Stimulated activated CD4-positive, alpha-beta T cell treated with anti-CD3 and anti-CD28 coated beads, TNF-alpha, amount 100 ng/mL, for 48 hours (primary cell): Measurements from ENCODE around the gene SLC9A3.

Source experiments
- DNase-seq, 3 donors: peaks; one replicate each; pipeline ENCODE4 v3.0.0-alpha.2; 2020; ENCODE audit warnings: low read depth in 3 of 3

Gene SLC9A3

GRCh38 chr5:539469-540070 is 15.3 kb upstream of the SLC9A3 start:
- DNase-seq: no peak

- no peak for DNase-seq
These were observed 14.7 kb upstream of the SLC9A3 start for GRCh38 chr5:538801-539468.

- no peak for DNase-seq
These were observed 14.1 kb upstream of the SLC9A3 start for GRCh38 chr5:538271-538771.

GRCh38 chr5:537621-538071 is 13.4 kb upstream of the SLC9A3 start:
- DNase-seq: no peak

DNA sequence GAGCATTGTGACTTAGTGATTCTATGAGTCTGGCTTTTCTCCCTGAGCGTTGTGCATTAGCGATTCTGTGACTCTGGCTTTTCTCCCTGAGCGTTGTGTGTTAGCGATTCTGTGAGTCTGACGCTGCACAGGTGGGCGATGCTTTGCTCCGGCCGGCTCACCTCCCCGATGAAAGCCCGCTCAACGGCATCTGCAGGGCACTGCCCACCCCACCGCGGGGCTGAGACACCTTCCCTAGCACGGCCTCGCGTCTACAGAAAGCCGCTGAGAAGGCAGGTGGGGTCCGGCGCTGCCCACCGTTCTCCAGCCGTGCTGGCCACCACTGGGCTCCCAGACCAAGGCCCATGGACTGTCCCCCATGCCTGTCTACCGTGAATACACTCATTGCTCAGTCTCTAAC is 12.8 kb upstream of the SLC9A3 start:
- DNase-seq: no peak

DNA sequence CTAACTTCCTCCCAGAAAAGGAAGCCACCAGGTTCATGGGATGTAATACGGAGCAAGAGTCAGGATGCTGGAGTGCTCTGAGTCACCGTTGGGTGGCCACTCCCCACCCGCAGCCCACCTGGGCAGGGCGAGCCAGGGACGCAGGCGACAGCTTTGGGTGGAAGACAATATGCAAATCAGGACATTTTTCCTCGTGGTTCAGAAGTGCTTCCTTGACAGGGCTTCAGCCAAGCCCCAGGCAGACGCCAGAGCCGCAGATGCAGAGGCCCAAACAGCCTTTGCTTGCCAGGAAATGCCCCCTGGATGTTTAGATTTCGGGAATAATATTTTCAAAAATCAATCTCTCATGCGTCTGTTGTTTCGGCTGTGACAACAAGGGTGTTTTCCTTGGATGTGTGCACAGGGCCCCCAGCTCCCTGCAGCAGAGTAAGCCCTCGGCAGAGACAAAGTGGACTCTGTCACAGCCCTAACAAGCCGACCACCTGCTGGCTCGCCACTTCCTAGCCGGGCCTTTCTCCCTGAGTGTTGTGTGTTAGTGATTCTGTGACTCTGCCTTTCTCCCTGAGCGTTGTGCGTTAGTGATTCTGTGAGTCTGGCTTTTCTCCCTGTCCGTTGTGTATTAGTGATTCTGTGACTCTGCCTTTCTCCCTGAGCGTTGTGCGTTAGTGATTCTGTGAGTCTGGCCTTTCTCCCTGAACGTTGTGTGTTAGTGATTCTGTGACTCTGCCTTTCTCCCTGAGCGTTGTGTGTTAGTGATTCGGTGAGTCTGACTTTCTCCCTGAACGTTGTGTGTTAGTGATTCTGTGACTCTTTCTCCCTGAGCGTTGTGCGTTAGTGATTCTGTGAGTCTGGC is 11.8 kb upstream of the SLC9A3 start:
- DNase-seq: no peak

DNA sequence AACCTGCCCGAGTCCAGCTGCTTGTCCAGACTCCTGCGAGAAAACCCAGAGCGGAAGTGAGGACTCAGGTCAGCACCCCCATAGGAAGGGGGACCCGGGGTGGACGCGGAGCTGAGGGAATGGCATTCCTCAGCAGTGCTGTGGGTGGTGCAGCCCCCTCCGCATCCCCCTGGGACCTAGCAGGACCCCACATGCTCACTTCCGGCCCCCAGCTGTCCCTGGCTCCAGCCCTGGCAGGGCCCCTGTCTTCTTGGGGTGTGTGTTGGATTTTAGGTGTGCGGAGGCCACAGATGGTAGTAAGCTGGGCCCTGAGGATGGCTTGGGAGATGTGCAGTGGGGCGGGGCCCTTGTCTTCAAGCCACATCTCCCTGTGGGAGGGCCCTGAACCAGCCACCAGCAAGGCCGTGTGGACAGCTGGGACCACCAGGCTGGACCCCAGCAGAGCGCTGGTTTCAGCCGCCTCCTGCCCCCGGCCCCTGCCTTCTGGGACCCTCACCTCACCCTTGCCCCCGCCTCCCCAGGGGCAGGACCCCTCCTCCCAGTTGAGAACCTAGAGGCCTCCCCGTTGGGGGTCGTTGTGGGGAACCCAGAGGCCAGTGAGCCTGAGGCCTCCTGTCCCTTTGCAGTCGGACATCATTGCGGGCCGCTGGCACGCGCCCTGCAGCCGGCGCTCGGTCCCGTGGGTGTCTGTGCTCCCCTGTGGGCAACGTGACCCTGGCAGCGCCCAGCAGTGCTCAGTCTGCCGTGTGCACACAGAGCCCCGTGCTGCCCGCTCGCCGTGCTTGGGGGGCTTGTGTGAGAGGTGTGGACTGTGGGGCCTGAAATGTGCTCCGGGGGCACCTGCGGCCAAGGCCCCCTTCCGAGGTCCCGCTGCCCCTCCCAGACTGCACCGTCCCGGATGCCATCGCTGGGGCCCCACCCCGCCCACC is 10.8 kb upstream of the SLC9A3 start:
- DNase-seq: no peak

- no peak for DNase-seq
These were observed 9.9 kb upstream of the SLC9A3 start for GRCh38 chr5:533955-534742.

GRCh38 chr5:533243-533954 is 9.2 kb upstream of the SLC9A3 start:
- no peak for DNase-seq

GRCh38 chr5:532521-533242 is 8.4 kb upstream of the SLC9A3 start:
- no peak for DNase-seq

DNA sequence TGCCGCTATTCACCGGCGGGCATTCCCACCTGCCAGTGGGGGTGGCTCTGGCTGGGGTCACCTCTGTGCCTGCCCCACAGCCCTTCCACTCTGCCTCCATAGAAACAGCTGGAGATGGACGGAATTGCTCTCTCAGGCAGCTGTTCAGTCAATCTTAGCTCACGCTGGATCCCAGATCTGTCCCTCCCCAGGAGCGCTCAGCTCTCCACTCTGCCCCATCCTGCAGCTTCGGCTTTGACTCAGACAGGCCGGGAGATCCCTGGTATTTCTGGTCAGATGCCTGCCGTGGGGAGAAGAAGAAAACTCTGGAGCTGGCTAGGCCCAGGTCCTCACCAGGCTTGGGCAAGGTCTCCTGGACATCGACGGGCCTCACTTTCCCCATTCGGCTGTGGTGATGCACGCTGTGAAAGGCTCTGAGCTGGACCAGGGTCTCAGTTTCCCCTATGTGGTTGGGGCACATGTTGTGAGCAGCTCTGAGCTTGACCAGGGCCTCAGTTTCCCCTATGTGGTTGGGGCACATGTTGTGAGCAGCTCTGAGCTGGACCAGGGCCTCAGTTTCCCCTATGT is 7.6 kb upstream of the SLC9A3 start:
- no peak for DNase-seq

- DNase-seq: no peak
These were observed 7.0 kb upstream of the SLC9A3 start for GRCh38 chr5:531101-531748.

DNA sequence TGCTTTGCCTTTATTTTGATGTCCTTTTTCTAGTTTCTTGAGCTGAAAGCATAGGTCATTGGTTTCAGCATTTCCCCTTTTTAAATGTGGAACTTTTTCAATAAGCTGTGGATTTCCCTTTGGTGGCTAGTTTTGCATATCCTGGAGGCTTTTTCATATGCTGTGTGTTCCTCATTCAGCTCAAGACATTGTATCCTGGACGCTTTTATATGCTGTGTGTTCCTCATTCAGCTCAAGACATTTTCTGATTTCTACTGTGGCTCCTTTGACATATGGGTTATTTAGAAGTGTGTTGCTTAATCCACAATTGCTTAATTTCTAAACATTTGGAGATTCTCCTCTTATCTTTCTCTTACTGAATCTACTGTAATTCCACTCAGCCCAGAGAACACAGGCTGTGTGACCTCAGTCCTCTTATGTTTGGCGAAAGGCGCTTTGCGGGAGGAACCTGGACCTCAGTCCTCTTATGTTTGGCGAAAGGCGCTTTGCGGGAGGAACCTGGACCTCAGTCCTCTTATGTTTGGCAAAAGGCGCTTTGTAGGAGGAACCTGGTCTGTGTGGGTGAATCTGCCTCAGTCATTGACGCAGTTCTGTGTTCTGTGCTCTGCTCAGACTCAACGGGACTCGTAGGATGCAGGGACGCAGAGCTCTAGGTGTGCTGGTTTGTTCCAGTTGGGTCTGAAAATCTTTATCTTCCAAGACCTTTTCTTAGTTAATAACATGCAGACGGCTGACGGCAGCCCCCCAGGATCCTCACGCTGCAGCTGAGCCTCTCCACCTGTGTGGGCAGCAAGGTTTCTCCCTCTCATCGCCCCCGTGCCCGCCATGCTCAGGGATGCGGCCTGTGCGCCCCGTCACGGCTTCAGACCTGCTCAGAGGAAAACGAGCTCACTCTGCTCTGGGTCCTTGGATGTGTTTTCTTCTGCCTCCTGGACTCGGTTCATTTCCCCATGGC is 6.0 kb upstream of the SLC9A3 start:
- DNase-seq: no peak

- no peak for DNase-seq
These were observed 4.6 kb upstream of the SLC9A3 start for GRCh38 chr5:528629-529511.

DNA sequence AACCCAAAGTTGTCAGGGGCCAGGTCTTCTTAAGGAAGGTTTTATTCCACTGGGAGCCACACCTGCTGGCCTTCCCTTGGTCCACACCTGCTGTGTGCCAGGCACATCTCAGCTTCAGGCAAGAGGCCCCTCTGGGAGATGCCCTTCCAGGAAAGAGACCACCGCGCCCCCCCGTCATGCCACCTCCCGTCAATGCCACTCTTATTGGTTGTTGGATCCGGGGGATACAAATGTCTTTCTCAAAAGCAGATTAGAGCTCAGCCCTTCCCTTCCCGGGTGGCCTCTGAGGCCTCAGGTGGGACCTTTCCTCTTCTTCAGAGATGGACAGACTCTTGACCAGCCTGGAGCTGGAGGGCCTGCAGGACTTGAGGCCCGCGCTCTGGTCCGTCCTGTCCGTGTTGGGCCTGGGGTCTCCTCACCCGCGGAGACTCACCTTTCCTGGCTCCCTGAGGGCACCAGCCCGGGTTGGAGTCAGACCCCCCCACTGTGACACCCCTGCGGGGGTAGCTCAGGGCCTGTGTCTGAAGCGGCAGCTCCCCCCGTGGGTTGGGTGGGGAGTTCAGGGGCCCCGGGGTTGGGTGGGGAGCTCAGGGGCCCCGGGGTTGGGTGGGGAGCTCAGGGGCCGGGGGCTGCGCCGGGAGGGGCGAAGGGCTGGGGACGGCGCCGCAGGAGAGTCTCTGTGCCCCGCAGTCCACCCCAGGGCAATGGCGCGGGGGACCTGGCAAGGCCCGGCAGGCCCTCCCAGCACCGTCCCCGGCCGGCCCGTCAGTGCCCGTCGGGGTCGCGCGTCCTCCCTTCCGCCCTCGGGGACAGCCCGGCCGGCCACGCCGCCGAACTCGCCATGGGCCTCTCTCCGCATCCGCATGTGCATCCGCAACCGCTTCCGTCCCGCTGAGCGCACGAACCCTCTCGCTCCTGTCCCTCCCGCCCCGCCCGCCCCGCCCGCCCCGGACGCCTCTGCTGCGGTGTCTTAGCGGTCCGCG is 3.7 kb upstream of the SLC9A3 start:
- DNase-seq: no peak
